CD4-positive, alpha-beta memory T cell (primary cell): ENCODE results near the gene EDA. TPM values are rescaled to one million over a fixed set of nuclear protein-coding genes. Genes with fewer than 3 reads are reported as not detected.

ENCODE experiments used
- CTCF ChIA-PET: fragments of 350-600 bp; sonication (Branson Sonifier 250); formaldehyde crosslinking; loops from one replicate; lab custom pipeline; 2021; ENCODE audit warnings: inconsistent platforms; ENCODE audit not compliant: partially characterized antibody; lab: Charles Lee
- POLR2A ChIA-PET: fragments of 350-600 bp; sonication (Branson Sonifier 250); formaldehyde crosslinking; loops from one replicate; lab custom pipeline; 2021; ENCODE audit not compliant: partially characterized antibody; lab: Charles Lee
- DNase-seq, 5 donors: peaks; one replicate each; pipeline versions ENCODE4 v3.0.0 to v3.0.0-alpha.2; 2020 to 2022; ENCODE audit warnings: mixed read lengths in 1 of 5
- H3K27ac ChIP-seq: one replicate; pipeline ENCODE4 v1.7.0; 2013; ENCODE audit warnings: low read depth, low read length
- H3K27me3 ChIP-seq: 2 replicates; pipeline ENCODE4 v1.7.0; 2013; ENCODE audit warnings: mild to moderate bottlenecking, low read length, moderate library complexity; ENCODE audit not compliant: insufficient read depth
- H3K36me3 ChIP-seq: 2 replicates; pipeline ENCODE4 v1.7.0; 2013; ENCODE audit warnings: mild to moderate bottlenecking, low read length, moderate library complexity; ENCODE audit not compliant: insufficient read depth
- H3K4me1 ChIP-seq: 2 replicates; pipeline ENCODE4 v1.7.0; 2013; ENCODE audit warnings: mild to moderate bottlenecking, low read length, moderate library complexity; ENCODE audit not compliant: insufficient read depth
- H3K4me3 ChIP-seq, 2 donors: one replicate each; pipeline ENCODE4 v1.7.0; 2013; ENCODE audit warnings: low read length in 2 of 2, mild to moderate bottlenecking in 1 of 2
- H3K9me3 ChIP-seq, 2 donors: one replicate each; pipeline ENCODE4 v1.7.0; 2013; ENCODE audit warnings: low read length in 2 of 2, control low read depth in 1 of 2; ENCODE audit not compliant: control insufficient read depth in 1 of 2
- H3K27ac Mint-ChIP-seq, 7 donors: one replicate each; pipeline ENCODE4 v1.8.0; 2020 to 2021; ENCODE audit warnings: mixed read lengths in 7 of 7, mild to moderate bottlenecking in 6 of 7, inconsistent platforms in 3 of 7, moderate library complexity in 3 of 7
- H3K27me3 Mint-ChIP-seq, 2 donors: one replicate each; pipeline ENCODE4 v1.8.0; 2020 to 2021; ENCODE audit warnings: mixed read lengths in 2 of 2
- H3K36me3 Mint-ChIP-seq, 2 donors: one replicate each; pipeline ENCODE4 v1.8.0; 2020 to 2021; ENCODE audit warnings: mixed read lengths in 2 of 2, inconsistent platforms in 1 of 2, mild to moderate bottlenecking in 1 of 2
- H3K4me1 Mint-ChIP-seq, 4 donors: one replicate each; pipeline ENCODE4 v1.8.0; 2020 to 2021; ENCODE audit warnings: mixed read lengths in 4 of 4, mild to moderate bottlenecking in 1 of 4
- H3K4me3 Mint-ChIP-seq, 8 donors: one replicate each; pipeline ENCODE4 v1.8.0; 2020 to 2021; ENCODE audit warnings: mixed read lengths in 8 of 8, mild to moderate bottlenecking in 7 of 8, moderate library complexity in 6 of 8, inconsistent platforms in 3 of 8
- H3K9me3 Mint-ChIP-seq, 8 donors: one replicate each; pipeline ENCODE4 v1.8.0; 2020 to 2021; ENCODE audit warnings: mixed read lengths in 8 of 8, mild to moderate bottlenecking in 5 of 8, inconsistent platforms in 3 of 8, moderate library complexity in 1 of 8
- intact Hi-C: fragments of 100-400 bp; cut with micrococcal nuclease; formaldehyde crosslinking; loops from one replicate; pipeline ENCODE4 v1.15.1; 2023
- polyA plus RNA-seq, 2 donors: library from polyadenylated mRNA; unstranded; fragments of 300-500 nt; fragmentation: Illumina TruSeq; gene quantifications; one replicate each; pipeline ENCODE4 v1.2.3, GENCODE V29; 2021
- total RNA-seq, 2 experiments: library from RNA; stranded (reverse); gene quantifications; one replicate each; pipeline ENCODE4 v1.2.3, GENCODE V29; 2021

The EDA gene
- total and polyA plus RNA-seq, 4 experiments from 2014 or later, result 0.69 to 4.0 (median 2.9) TPM

DNA sequence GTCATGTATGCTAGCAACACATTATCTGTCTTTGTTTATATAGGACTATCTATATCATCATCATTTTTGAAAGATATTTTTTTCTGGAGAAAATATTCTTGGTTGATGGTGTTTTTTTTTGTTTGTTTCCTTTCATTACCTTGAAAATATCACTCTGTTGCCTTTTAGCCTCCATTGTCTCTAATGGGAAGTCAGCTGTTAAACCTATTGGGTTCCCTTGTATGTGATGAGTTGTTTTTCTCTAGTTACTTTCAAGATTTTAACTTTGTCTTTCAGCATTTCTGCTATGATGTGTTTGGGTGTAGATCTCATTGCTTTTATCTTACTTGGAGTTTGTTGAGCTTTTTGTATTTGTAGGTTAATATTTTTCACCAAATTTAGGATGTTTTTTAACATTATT, 124.4 kb downstream of the EDA start:
- Mint-ChIP-seq H3K27ac (no peak overlapping the region), H3K9me3 (peaks cover 0 to 29% (median 21%) of the 10 kb centered on the region in 8 donors), H3K4me3 (no peak overlapping the region), H3K4me1 (no peaks in the 10 kb centered on the region), H3K36me3 (peaks cover 0 to 2% of the 10 kb centered on the region in 2 donors), H3K27me3 (no peaks in the 10 kb centered on the region)
- no peaks in the 10 kb centered on the region for H3K4me1 ChIP-seq
- CTCF ChIA-PET, result no interaction called here
- no peaks in the 10 kb centered on the region for H3K27me3 ChIP-seq
- no peak for DNase-seq
- no peaks in the 10 kb centered on the region for H3K36me3 ChIP-seq
- H3K9me3 ChIP-seq, result no peaks in the 10 kb centered on the region
- POLR2A ChIA-PET, result no interaction called here
- H3K27ac ChIP-seq, result no peak overlapping the region
- H3K4me3 ChIP-seq, result no peak overlapping the region
- intact Hi-C loops, result no loop called here

DNA sequence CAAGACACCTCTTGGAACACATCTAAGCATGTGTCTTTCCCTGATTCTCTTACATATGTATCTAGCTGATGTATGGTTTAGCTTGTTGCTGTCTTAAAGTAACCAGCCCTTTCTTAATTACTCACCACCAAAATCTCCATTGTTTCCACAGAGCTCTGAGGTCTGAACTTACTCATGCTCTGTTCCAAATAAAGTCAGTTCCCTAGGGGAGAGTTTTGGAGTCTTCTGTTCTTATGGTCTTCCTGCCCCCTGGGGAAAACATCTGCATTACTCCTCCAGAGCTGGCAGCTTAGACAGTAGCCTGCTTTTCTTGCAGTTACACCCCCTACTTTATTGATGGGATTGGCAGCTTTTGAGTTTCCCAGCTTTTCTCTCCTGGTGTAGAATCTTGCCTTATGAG, 125.8 kb downstream of the EDA start:
- no peaks in the 10 kb centered on the region for H3K9me3 ChIP-seq
- no peak overlapping the region for H3K27ac Mint-ChIP-seq
- H3K36me3 Mint-ChIP-seq, result peaks cover 0 to 2% of the 10 kb centered on the region in 2 donors
- H3K4me3 Mint-ChIP-seq, result no peak overlapping the region
- H3K9me3 Mint-ChIP-seq, result peaks cover 0 to 29% (median 17%) of the 10 kb centered on the region in 8 donors
- no peak for DNase-seq
- H3K4me1 Mint-ChIP-seq, result no peaks in the 10 kb centered on the region
- no peaks in the 10 kb centered on the region for H3K27me3 ChIP-seq
- POLR2A ChIA-PET, result no interaction called here
- H3K36me3 ChIP-seq, result no peaks in the 10 kb centered on the region
- H3K27ac ChIP-seq, result no peak overlapping the region
- no peak overlapping the region for H3K4me3 ChIP-seq
- intact Hi-C loops, result no loop called here
- no peaks in the 10 kb centered on the region for H3K27me3 Mint-ChIP-seq
- CTCF ChIA-PET, result no interaction called here
- H3K4me1 ChIP-seq, result no peaks in the 10 kb centered on the region

DNA sequence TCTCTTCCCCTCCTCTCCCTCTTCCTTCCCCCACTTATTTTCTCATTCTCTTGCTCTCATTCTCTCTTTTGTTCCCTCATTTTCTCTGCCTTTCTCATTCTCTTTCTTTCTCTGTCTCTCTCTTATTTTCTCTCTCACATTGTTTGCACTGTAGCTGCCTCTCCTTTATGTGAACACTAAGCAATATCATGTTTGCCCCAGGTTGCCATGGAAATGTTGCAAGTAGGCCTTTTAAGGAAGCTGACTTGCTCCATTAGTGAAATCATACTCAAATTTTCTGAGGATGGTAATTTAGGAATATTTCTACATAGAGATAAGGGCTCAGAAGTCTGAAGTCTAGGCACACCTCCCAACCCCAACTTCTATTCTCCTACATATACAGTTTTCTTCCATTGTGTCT, 130.1 kb downstream of the EDA start:
- Mint-ChIP-seq H3K36me3 (no peaks in the 10 kb centered on the region), H3K27ac (no peak overlapping the region), H3K9me3 (peaks cover 0 to 26% (median 13%) of the 10 kb centered on the region in 8 donors), H3K4me3 (no peak overlapping the region), H3K4me1 (no peaks in the 10 kb centered on the region), H3K27me3 (no peaks in the 10 kb centered on the region)
- H3K9me3 ChIP-seq, result no peaks in the 10 kb centered on the region
- no peak overlapping the region for H3K27ac ChIP-seq
- CTCF ChIA-PET, result no interaction called here
- no peaks in the 10 kb centered on the region for H3K36me3 ChIP-seq
- intact Hi-C loops, result no loop called here
- POLR2A ChIA-PET, result no interaction called here
- H3K27me3 ChIP-seq, result no peaks in the 10 kb centered on the region
- H3K4me1 ChIP-seq, result no peaks in the 10 kb centered on the region
- no peak for DNase-seq
- no peak overlapping the region for H3K4me3 ChIP-seq

- no peaks in the 10 kb centered on the region for H3K36me3 ChIP-seq
- no peaks in the 10 kb centered on the region for H3K4me1 ChIP-seq
- no peak overlapping the region for H3K4me3 ChIP-seq
- no peaks in the 10 kb centered on the region for H3K9me3 ChIP-seq
- Mint-ChIP-seq H3K36me3 (no peaks in the 10 kb centered on the region), H3K27ac (no peak overlapping the region), H3K27me3 (no peaks in the 10 kb centered on the region), H3K9me3 (peaks cover 0 to 14% (median 8%) of the 10 kb centered on the region in 8 donors), H3K4me1 (no peaks in the 10 kb centered on the region), H3K4me3 (no peak overlapping the region)
- ChIA-PET POLR2A (no interaction called here), CTCF (no interaction called here)
- H3K27ac ChIP-seq, result no peak overlapping the region
- H3K27me3 ChIP-seq, result no peaks in the 10 kb centered on the region
- DNase-seq, result no peak
- intact Hi-C loops, result no loop called here
These were observed 132.1 kb downstream of the EDA start for GRCh38 chrX:69748055-69748454.

- ChIA-PET POLR2A (no interaction called here), CTCF (no interaction called here)
- Histone ChIP-seq H3K9me3 (no peaks in the 10 kb centered on the region), H3K27me3 (no peaks in the 10 kb centered on the region), H3K4me1 (no peaks in the 10 kb centered on the region), H3K4me3 (no peak overlapping the region), H3K36me3 (no peaks in the 10 kb centered on the region), H3K27ac (no peak overlapping the region)
- no peaks in the 10 kb centered on the region for H3K27me3 Mint-ChIP-seq
- no peak overlapping the region for H3K27ac Mint-ChIP-seq
- no peak overlapping the region for H3K4me3 Mint-ChIP-seq
- no peak for DNase-seq
- no peaks in the 10 kb centered on the region for H3K36me3 Mint-ChIP-seq
- H3K4me1 Mint-ChIP-seq, result no peaks in the 10 kb centered on the region
- peaks cover 0 to 7% (median 1%) of the 10 kb centered on the region in 8 donors for H3K9me3 Mint-ChIP-seq
- intact Hi-C loops, result no loop called here
These were observed 144.2 kb downstream of the EDA start for GRCh38 chrX:69759921-69760625.

DNA sequence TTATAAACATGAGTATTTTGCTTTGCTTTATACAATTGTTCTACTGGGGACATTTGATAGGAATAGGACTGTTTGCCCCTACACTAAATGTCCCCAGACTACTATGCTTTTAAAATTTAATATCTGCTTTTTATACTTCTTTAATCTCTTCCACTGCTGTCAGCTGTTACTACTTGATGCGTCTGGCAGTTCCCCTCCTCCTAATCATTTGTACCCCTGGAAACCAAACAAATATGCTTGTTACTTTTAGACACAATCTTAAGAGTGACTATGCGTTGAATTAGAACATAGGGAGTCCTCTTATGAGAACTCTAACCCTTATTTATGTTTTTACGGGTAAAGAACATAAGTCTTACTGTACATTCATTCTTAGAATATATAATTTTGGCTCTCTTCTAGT, 145.7 kb downstream of the EDA start:
- no peak for DNase-seq
- Histone ChIP-seq H3K4me3 (no peak overlapping the region), H3K4me1 (no peaks in the 10 kb centered on the region), H3K27me3 (no peaks in the 10 kb centered on the region), H3K27ac (no peak overlapping the region), H3K9me3 (no peaks in the 10 kb centered on the region), H3K36me3 (no peaks in the 10 kb centered on the region)
- no peaks in the 10 kb centered on the region for H3K4me1 Mint-ChIP-seq
- H3K4me3 Mint-ChIP-seq, result no peak overlapping the region
- CTCF ChIA-PET, result no interaction called here
- POLR2A ChIA-PET, result no interaction called here
- no peaks in the 10 kb centered on the region for H3K27me3 Mint-ChIP-seq
- H3K36me3 Mint-ChIP-seq, result no peaks in the 10 kb centered on the region
- H3K27ac Mint-ChIP-seq, result no peak overlapping the region
- intact Hi-C loops, result no loop called here
- H3K9me3 Mint-ChIP-seq, result peaks cover 0 to 11% (median under 1%) of the 10 kb centered on the region in 8 donors

- Histone ChIP-seq H3K4me3 (no peak overlapping the region), H3K27ac (no peak overlapping the region), H3K36me3 (no peaks in the 10 kb centered on the region), H3K4me1 (no peaks in the 10 kb centered on the region), H3K9me3 (no peaks in the 10 kb centered on the region), H3K27me3 (no peaks in the 10 kb centered on the region)
- H3K27me3 Mint-ChIP-seq, result no peaks in the 10 kb centered on the region
- H3K9me3 Mint-ChIP-seq, result peaks cover 0 to 12% (median under 1%) of the 10 kb centered on the region in 8 donors
- no peak overlapping the region for H3K27ac Mint-ChIP-seq
- no peaks in the 10 kb centered on the region for H3K36me3 Mint-ChIP-seq
- DNase-seq, result no peak
- intact Hi-C loops, result no loop called here
- H3K4me1 Mint-ChIP-seq, result no peaks in the 10 kb centered on the region
- no peak overlapping the region for H3K4me3 Mint-ChIP-seq
- POLR2A ChIA-PET, result no interaction called here
- CTCF ChIA-PET, result no interaction called here
These were observed 146.4 kb downstream of the EDA start for GRCh38 chrX:69762340-69762739.
